ENCODE results near the gene BLTP3B. TPM values are rescaled to one million over a fixed set of nuclear protein-coding genes. Genes with fewer than 3 reads are reported as not detected.

The BLTP3B gene
- total RNA-seq, 1 donor from 2014 or later = 22.5 TPM

DNA sequence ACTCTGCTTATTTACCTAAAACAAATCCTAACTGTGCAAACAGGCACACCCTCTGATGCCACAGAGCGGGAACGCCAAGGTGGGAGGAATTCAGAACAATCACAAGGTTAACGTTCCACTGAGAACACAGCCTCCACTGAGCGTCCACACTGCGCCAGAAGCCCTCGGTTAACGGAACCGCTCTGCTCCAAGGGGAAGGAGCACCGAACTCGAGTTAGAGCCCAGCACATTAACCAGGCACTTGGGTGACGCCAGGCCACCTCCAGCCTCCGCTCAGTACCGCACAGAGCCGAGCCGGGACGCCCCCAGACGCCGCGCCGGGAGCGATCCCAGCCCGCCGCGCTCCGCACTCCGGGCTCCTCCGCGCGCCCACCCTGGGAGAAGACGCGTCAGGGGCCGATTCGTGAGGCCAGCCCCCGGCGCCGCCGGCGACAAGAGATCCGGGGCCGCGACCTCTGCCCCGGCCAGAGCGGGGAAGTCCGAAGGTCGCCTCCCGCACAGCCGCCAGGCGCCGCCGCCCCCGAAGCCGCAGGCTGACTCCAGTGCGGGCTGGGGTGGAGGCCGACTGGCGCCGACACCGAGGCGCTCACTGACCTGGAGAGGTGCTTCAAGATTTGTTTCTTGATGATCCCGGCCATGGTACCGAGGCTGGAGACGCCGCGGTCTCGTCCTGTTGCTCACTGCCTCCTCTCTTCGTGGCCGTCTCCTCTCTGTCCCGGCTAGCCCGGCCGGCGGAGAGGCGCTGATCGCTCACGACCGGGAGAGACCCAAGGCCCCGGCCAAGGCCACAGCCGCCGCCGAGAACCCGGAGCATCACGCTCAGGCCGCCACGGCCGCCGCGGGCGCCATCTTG is 450 bp downstream of the BLTP3B start:
- POLR2A ChIA-PET = interaction anchor here (2.0 kb wide), 1 partner anchor 58 kb away, joined by 4 read pairs; the partner anchor contains the start of gene ACTR6
- Mint-ChIP-seq H3K4me1 (peaks cover 49% of the 10 kb centered on the region), H3K27ac (peak overlapping the region; percentile 93), H3K27me3 (no peaks in the 10 kb centered on the region), H3K9me3 (no peaks in the 10 kb centered on the region), H3K4me3 (peak overlapping the region; percentile 92), H3K36me3 (ENCODE audit: low read depth) (peaks cover 4% of the 10 kb centered on the region)
- DNase-seq (peak; percentile 48), ATAC-seq (ENCODE audit: low read depth) (peak; percentile 35)
- TF ChIP-seq, protein P1, sequence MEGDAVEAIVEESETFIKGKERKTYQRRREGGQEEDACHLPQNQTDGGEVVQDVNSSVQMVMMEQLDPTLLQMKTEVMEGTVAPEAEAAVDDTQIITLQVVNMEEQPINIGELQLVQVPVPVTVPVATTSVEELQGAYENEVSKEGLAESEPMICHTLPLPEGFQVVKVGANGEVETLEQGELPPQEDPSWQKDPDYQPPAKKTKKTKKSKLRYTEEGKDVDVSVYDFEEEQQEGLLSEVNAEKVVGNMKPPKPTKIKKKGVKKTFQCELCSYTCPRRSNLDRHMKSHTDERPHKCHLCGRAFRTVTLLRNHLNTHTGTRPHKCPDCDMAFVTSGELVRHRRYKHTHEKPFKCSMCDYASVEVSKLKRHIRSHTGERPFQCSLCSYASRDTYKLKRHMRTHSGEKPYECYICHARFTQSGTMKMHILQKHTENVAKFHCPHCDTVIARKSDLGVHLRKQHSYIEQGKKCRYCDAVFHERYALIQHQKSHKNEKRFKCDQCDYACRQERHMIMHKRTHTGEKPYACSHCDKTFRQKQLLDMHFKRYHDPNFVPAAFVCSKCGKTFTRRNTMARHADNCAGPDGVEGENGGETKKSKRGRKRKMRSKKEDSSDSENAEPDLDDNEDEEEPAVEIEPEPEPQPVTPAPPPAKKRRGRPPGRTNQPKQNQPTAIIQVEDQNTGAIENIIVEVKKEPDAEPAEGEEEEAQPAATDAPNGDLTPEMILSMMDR (IDR thresholded peaks at IDR 0.05) = no peak
- intact Hi-C loops (cut with micrococcal nuclease) = loop anchor here (1.0 to 10.0 kb wide), 5 partner anchors 22 to 1637 kb away; partner anchors contain the start of genes ACTR6, DEPDC4, SCYL2 and UTP20
- CTCF ChIA-PET = no interaction called here

DNA sequence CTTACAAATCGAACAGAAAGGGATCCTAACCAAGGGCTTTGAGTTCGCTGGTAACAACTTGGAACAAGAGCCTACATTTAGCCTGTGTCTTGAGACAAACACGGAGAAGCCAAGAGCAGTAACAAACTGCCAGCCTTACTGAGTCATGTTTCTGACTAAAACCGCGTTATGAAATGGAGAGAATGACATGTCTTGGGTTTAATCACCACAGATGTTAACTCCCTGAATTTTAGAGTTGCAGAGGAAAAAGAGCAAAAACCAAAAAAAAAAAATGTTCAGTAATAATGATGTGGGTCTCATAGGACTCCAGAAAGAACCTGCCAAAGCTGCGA is 1.0 kb downstream of the BLTP3B start:
- Mint-ChIP-seq H3K4me1 (peaks cover 53% of the 10 kb centered on the region), H3K27me3 (no peaks in the 10 kb centered on the region), H3K36me3 (ENCODE audit: low read depth) (peaks cover 4% of the 10 kb centered on the region), H3K4me3 (peak overlapping the region; percentile 92), H3K9me3 (no peaks in the 10 kb centered on the region), H3K27ac (peak overlapping the region; percentile 91)
- ATAC-seq (ENCODE audit: low read depth) (no peak), DNase-seq (no peak)
- CTCF ChIA-PET = no interaction called here
- TF ChIP-seq, protein P1 (IDR thresholded peaks at IDR 0.05) = no peak
- POLR2A ChIA-PET = interaction anchor here (2.0 kb wide), 1 partner anchor 59 kb away, joined by 4 read pairs; the partner anchor contains the start of gene ACTR6
- intact Hi-C loops (cut with micrococcal nuclease) = loop anchor here (10.0 kb wide), 1 partner anchor 1637 kb away; no protein-coding TSS in a partner anchor

DNA sequence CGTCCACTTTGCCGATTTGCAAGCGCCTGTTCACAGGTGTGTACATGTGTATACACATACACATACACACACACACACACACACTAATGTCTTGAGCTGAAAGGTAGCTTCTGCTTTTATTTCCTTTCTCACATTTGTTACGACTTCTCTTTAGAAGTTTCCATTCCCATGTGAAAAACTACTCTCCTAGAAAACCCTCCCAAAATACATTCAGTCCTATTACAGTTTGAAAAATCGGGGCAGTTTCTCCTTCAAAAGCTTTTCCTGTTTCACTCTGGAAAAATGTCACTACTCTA is 3.9 kb downstream of the BLTP3B start:
- ChIA-PET POLR2A (no interaction called here), CTCF (interaction anchor here (1.1 to 1.8 kb wide), 2 partner anchors 11 to 16 kb away, joined by 3 to 6 read pairs; no protein-coding TSS in a partner anchor)
- Mint-ChIP-seq H3K36me3 (ENCODE audit: low read depth) (peaks cover 4% of the 10 kb centered on the region), H3K27me3 (no peaks in the 10 kb centered on the region), H3K27ac (peak overlapping the region; percentile 76), H3K4me1 (peaks cover 53% of the 10 kb centered on the region), H3K9me3 (no peaks in the 10 kb centered on the region), H3K4me3 (peak overlapping the region; percentile 59)
- intact Hi-C loops (cut with micrococcal nuclease) = loop anchor here (1.0 kb wide), 1 partner anchor 62 kb away; the partner anchor contains the start of gene ACTR6
- TF ChIP-seq, protein P1 (IDR thresholded peaks at IDR 0.05) = no peak
- ATAC-seq (ENCODE audit: low read depth) = no peak
- no peak for DNase-seq

DNA sequence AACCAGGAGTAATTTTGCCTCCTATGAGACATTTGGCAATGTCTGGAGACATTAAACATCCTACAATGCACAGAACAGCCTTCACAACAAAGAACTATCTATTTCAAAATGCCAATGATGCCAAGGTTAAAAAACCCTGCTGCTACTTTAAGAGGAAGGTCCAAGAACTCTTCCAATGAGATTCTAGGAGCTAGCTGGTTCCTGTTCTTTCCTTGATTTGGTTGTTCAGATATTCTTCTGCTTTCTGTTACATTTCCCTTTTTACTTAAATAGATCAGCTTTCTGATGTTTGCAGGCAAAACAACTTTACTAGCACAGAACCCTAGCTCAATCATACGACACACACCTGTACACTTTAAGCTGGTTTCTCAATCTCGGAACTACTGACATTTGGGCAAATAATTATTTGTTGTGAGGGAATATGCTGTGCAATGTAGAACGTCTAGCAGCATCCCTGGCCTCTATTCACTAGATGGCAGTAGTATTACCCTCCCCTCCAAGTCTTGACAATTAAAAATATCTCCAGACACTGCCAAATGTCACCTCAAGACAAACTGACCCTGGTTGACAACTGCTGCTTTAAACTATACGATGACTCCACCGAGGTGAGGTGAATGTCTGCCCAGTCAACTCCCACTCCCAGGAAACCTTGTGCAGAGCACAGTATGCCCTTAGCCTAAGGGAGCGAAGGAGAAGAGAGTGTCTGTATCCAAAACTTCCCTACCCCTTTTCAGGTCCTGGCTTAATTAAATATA is 4.4 kb downstream of the BLTP3B start:
- no peaks in the 10 kb centered on the region for H3K27me3 Mint-ChIP-seq
- TF ChIP-seq, protein P1 (IDR thresholded peaks at IDR 0.05) = no peak
- intact Hi-C loops (cut with micrococcal nuclease) = loop anchor here (1.0 kb wide), 1 partner anchor 62 kb away; the partner anchor contains the start of gene ACTR6
- POLR2A ChIA-PET = interaction anchor here (0.6 kb wide), 1 partner anchor 62 kb away, joined by 3 read pairs; the partner anchor contains the start of gene ACTR6
- H3K4me3 Mint-ChIP-seq = peak overlapping the region; percentile 59
- DNase-seq (no peak), ATAC-seq (ENCODE audit: low read depth) (no peak)
- peak overlapping the region; percentile 76 for H3K27ac Mint-ChIP-seq
- peaks cover 4% of the 10 kb centered on the region for H3K36me3 Mint-ChIP-seq (ENCODE audit: low read depth)
- H3K4me1 Mint-ChIP-seq = peaks cover 52% of the 10 kb centered on the region
- CTCF ChIA-PET = interaction anchor here (1.1 to 1.8 kb wide), 2 partner anchors 11 to 17 kb away, joined by 3 to 6 read pairs; no protein-coding TSS in a partner anchor
- no peaks in the 10 kb centered on the region for H3K9me3 Mint-ChIP-seq

DNA sequence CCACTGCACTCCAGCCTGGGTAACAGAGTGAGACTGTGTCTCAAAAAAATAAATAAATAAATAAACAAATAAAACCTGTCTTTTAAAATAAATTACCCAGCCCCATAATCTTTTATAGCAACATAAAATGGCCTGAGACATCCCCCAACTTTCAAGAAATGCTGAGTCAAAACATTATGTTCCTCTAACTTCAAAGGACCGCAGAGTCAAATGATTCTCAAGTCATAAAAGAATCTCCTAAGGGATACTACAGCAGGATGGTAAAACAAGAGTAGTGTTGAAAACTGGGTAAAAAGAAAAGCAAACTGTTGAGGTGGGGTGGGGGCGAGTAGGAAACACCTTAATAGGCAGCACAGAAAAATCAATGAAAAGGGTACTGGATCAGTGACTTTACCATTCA is 9.5 kb downstream of the BLTP3B start:
- peaks cover 3% of the 10 kb centered on the region for H3K36me3 Mint-ChIP-seq (ENCODE audit: low read depth)
- ATAC-seq (ENCODE audit: low read depth) (no peak), DNase-seq (no peak)
- no peaks in the 10 kb centered on the region for H3K27me3 Mint-ChIP-seq
- TF ChIP-seq, protein P1 (IDR thresholded peaks at IDR 0.05) = no peak
- ChIA-PET POLR2A (no interaction called here), CTCF (no interaction called here)
- peaks cover 32% of the 10 kb centered on the region for H3K4me1 Mint-ChIP-seq
- no peak overlapping the region for H3K27ac Mint-ChIP-seq
- no peak overlapping the region for H3K4me3 Mint-ChIP-seq
- no peaks in the 10 kb centered on the region for H3K9me3 Mint-ChIP-seq
- intact Hi-C loops (cut with micrococcal nuclease) = no loop called here
